ENCODE data around the gene PELI2.
A peak's percentile ranks its signal among the peaks of the same experiment; 100 is the strongest.

PELI2 gene

GRCh38 chr14:56208520-56208919 lies 90.3 kb downstream of the PELI2 start:
- DNase-seq = no peak

- DNase-seq = no peak
Measured at GRCh38 chr14:56210571-56210970, 92.4 kb downstream of the PELI2 start.

DNA sequence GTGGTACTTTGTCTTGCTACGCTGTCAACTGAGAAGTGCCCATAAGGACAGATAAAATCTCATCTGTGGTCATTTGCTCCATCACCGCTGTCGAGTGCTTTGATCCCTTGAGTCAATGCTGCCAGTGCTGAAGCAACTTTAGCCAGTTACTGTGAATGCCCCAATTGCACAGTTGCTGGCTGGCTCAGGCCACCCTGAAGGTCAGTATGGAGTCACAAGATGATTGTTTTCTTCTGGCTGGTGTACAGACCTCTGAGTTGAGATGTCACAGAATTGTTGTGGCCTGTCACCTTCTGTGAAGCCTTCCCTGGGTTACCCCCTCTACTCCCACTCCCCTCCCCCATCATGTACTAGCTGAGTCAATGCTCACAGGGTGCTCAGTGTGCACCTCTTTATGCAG lies 92.9 kb downstream of the PELI2 start:
- no peak for DNase-seq

DNA sequence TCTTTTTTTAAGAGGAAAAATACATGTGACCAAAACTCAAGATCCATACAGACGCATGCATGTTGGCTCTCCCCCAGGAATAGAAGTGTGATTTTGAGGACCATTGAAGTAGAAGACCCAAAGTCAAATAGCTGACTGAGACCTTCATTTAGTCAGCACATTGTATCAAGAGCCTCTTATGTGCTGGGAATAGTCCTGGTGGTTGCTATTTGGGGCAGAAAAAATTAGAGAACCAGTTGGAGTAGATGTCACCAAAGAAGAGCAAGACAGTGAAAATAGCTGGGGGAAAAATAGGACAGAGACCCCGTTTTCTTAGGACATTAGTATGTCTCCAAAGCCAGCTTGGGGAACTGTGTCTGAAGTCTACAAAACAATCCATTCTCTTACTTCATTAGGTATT lies 93.6 kb downstream of the PELI2 start:
- no peak for DNase-seq

DNA sequence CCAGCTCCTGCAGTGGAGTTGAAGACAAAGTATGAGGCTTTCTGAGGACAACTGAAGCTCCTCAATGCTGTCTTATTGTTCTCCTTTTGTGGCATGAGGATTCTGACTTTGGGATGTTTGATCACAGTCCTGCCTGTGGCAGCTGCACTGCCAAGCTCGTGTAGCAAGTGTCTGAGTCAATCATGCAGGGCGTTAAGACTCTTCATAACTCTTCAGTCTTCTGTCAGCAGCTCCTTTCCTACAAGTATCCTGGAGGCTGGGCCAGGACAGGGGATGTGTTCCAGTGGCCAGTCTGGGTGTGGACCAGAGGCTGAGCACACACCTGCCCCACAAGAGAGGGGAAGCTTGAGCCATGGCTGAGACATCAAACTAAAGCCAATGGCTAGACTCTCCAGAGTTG lies 94.3 kb downstream of the PELI2 start:
- no peak for DNase-seq

DNA sequence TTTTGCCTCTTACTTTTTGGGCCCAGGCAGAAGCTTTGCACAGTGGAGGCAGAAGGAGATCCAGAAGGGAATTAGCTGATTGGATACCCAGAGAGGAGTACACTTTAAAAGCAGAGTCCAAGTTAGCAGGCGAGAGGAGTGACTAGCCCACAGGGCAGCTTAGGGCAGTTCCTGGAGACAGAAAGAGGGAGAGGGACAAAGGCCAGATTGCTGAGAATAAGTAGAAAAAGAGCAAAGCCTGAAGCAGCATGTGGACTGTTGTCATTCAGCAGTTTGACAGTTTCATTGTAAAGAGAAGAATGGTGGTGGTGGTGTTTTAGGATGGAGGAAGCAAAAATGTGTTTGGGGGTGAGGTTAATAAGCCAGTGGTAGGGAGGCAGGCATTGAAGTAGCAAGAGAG lies 95.1 kb downstream of the PELI2 start:
- DNase-seq = no peak

DNA sequence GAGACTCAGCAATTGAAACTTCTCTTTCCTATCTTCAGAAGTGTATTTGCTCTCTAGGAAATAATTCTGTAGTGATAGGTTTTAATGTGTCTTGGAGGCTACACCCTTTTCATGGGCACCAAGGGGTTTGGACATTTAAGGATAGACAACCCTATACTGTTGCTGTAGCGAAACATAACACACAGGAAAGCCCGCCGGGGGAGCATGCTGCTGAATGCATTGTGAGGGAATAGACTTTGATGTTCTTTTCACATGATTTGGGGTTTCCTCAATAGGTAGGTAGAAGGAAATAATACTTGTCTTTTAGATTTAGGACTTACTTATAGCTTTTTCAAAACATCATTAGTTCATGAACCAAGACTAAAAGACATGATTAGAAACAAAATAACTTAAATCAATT lies 97.0 kb downstream of the PELI2 start:
- DNase-seq = no peak

DNA sequence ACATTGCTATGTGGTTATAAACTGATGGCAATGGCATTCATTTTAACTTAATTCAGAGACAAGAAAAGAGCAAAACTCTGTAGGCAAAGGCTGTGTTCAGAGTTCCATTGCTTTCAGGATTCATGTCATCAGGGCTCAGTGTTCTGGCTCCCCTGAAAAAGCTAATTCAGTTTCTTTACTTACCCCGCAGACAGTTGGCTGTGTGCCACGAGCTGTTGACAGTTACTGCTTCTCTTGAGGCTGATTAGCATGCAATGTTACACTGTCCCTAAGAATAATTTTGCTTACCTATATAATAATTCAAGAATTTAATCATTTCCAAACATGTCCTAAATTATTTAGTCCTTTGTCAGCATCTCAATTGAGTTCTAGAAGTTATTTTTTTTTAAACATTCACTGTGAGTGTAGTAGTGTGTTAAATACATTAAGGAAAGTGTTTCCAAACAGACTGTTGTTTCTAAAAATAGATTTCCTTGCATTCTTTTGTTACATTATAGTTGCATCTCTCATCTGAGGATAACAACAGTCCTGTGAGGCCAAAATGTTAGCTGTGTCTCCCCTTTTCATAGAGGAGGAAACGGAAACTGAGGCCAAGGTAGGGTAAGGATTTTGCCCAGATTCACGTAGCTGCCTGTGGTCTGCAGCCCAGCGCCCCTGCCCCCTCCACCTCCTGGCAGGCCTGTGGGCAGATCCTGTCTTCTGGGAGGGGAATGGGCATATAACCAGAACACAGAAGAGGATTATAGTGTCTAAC lies 98.6 kb downstream of the PELI2 start:
- DNase-seq = peak; percentile 30 to 76

- DNase-seq = no peak
Measured at GRCh38 chr14:56217380-56218045, 99.3 kb downstream of the PELI2 start.

DNA sequence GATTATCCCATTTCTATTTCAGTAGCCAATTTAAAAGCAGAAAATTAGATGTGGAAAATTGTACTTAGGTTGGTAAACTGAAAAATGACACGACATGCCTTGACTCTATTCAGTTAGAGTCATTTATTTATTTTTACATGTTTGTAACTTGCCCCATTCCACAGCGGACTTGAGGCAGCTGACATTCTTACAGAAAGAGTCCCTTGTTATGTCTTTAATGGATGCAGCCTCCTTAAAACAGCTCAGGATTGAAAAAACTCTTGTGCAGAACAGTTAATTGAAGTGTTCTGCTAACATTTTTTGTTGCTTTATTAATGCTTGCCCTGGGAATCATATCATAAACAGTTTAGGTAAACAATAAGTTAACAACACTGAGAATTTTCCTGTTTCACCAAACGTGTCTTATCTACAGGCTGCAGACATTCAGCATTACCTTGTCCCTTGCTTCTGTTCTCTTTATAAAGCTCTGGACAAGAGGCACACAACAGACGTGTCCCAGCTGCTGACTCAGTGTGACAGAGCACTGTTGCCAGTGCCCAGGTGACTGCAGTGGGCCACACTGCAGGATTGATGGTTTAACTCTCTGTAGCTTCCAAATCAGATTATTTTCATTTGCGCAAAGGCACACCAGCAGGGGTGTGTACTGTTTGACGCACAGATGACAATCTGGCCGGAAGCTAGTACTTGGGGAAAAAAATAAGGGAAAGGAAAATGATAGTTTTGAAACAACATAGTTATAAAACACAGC lies 101.6 kb downstream of the PELI2 start:
- DNase-seq = peak in 1 of 2 experiments; percentile 39

DNA sequence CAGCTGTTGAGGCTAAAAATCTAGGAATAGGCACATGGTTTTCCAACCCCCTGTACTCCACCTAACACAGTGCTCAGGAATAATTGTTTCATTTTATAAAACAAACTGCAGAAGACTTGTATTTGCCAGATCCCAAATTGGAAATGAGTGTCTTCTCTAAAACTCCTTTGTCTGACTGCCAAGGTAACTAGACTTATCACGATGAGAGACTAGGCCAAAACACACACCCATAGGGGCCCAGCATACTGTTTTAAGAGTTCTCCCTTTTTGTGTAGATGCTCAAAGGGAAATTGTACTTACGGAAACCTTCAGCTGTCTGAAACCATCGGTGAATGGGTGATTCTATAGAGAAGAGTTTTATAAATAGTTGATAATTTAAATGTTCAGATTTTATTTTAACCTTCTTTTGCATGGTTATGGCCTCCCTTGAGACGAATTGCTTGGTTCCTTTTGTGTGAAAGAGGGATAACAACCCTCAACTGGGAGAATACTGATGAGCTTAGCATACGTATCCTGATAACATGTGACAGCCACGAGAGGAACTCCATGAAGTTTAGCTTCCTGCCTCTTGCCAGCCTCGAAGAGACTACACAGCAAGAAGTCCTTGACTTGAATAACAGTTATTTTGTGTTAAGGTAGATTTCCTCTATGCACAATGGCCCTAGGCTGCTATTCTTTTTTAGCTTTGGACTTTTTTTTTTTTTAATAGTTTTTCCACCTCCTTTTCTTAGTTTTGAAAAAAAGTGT lies 103.3 kb downstream of the PELI2 start:
- no peak for DNase-seq

GRCh38 chr14:56224229-56224628 lies 106.0 kb downstream of the PELI2 start:
- no peak for DNase-seq

GRCh38 chr14:56224691-56225681 lies 106.8 kb downstream of the PELI2 start:
- DNase-seq = peak; percentile 19 to 67

- DNase-seq = no peak
Measured at GRCh38 chr14:56235388-56235787, 117.2 kb downstream of the PELI2 start.

DNA sequence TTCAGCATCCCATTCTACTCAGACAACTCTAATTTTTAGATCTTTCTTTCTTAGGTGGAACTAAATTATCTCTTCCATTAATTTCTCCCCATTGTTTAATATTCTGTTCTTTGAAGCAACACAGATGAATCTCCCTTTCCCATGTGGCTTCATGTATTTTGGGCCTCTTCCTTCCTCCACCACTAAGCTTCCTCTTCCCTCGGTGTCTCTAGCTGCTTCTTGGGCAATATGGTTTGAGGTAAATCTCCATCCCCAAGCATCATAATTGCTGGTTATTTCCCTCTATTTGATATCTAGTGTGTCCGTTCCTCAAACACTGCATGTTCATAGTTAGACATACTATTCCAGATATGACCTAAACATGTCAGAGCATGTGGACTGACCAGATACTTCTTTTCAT lies 119.2 kb downstream of the PELI2 start:
- DNase-seq = no peak

DNA sequence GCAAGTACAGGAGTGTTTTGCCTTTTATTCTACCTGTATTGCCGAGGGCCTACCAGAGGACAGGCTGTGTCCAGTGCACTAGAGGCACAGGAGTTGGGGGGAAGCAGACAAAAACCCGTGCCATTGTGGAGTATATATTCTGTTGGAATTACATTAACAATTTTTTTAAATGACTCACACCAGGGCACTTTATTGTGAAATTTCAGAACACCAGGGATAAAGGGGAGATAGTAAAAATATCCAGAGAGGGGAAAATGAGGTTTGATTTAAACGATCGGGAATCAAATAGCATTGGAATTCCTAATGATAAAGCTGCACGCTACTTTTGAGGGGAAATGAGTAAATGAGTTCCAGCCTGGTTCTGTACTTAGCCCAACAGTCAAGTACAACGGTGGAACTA lies 123.2 kb downstream of the PELI2 start:
- DNase-seq = no peak

DNA sequence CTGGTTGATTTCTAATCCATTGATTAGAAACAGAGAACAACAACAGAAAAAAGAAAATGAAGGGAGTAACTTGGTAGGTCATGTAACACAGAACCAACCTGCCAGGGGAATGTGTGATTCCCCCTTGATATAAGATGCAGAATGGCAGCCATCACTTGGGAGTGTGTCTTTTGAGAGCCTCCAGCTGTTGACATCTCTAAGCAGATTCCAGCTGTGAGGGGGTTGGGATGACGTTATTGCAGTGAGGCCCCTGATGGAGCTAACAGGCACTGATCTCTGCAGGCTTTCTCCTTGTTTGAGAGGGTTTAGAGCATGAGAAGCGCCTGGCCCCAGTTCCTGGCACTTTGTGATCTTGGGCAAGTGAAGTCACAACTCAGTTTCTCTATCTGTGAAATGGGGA lies 124.9 kb downstream of the PELI2 start:
- DNase-seq = no peak

DNA sequence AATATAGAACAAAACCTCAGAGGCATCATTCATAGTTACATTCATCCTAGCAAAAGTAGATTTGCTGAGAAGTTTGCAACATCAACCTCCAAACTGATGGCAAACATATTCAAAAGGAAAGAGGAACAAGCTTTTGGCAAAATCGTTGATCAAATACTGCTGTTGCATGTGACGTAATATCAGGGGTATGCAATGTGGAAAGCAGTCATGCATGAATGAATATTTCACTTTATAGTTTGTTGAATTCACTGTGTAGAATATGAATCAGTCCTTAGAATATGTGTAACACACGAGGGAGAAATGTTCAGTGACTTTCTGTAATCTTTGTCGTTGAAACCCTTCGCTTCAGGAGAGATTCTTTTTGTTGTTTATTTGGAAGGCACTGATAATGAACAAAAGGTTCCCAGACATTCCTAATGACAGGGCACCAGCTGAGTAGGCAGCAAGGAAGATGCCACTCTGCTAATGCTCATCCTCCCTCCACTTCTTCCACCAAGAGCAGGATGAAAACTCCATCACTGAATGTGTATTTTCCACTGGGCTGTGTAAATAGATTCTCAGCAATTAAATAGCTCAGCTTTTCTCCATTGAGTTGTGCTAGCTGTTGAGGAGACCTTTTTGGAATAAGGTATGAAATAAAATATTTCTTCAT lies 126.1 kb downstream of the PELI2 start:
- DNase-seq = no peak

DNA sequence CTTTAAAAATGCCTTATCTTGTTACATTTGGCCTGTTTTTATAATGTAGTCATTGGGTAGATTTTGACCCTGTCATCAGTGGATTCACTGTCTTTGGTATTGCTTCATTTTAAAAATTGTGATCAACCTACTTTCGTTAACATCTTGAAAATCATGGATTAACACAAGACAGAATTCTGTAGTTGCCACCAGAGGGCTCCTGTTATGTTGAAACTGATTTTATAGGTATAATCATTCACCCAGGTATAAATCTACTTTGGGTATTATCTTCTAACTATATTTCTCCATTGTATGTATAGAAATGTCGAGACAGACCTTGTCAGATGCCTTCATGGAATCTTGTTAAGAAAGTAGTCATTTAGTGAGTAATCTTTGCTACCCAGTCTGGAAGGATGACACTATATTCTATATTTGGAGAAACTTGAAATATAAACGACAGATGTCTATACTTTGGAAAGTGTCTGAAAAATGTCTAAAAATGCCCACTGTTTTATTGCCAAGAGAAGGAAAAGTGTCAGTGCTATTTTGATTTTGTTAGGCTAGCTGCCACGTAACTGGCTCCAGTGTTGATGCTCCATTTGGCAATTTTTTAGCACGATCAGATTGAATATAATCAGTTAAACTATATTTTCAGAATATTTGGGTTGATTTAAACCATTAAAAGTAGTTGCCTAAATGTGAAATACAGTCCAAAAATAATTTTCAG lies 129.4 kb downstream of the PELI2 start:
- DNase-seq = peak in 1 of 2 experiments; percentile 3

- no peak for DNase-seq
Measured at GRCh38 chr14:56248442-56248841, 130.2 kb downstream of the PELI2 start.

DNA sequence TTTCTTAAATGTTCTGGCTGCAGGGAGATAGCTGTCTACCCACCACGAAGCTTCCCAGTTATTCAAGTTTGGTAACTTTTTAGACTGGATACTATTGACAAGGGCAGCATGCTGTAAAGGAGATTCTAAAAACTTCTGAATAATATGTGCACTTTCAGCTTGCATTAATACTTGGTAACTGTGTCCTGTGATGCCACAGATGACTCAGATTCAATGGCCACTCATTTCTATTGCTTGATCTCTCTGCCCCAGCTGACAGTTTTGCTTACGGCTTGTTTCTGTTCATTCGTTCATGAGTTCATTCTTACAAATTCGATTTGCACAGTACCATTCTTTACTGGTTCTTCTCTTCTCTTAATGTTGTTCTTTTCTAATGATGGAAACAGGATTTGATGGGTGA lies 142.8 kb downstream of the PELI2 start:
- DNase-seq = no peak

All from NCI-H2081 (cell line).